ENCODE data around the gene FAM174C. TPM values are rescaled to one million over a fixed set of nuclear protein-coding genes. Genes with fewer than 3 reads are reported as not detected.
"Not testable (repeated sequence)": the region's sequence is repeated elsewhere in the genome, so short reads cannot be mapped to it uniquely, and the experiment has no call there.

FAM174C gene
- total and polyA plus RNA-seq, 2 donors from 2014 or later = 35.3 to 94.7 TPM

- Histone ChIP-seq H3K4me1 (ENCODE audit: control insufficient read depth in 2 of 3, insufficient read depth in 2 of 3, low read depth in 1 of 3, low read length in 3 of 3) (no peaks in the 10 kb centered on the region), H3K27me3 (ENCODE audit: control insufficient read depth, insufficient read depth, low read length) (no peaks in the 10 kb centered on the region), H3K9ac (ENCODE audit: low read length in 3 of 3) (no peak overlapping the region), H3K27ac (ENCODE audit: low read depth in 2 of 2, low read length in 2 of 2) (no peak overlapping the region), H3K36me3 (ENCODE audit: control insufficient read depth in 2 of 3, insufficient read depth in 3 of 3, low read length in 3 of 3) (no peaks in the 10 kb centered on the region), H3K9me3 (ENCODE audit: control insufficient read depth in 2 of 3, insufficient read depth in 1 of 3, low read length in 3 of 3) (no peaks in the 10 kb centered on the region), H3K4me3 (ENCODE audit: low read length in 3 of 3) (no peak overlapping the region)
- DNase-seq = no peak
- TF ChIP-seq CTCF (IDR thresholded peaks at IDR 0.05; ENCODE audit: borderline replicate concordance, extremely low read depth, insufficient read depth) = no peak
- FAIRE-seq = no peak
- intact Hi-C loops (cut with DNase I) = no loop called here
These were observed 25.6 kb downstream of the FAM174C start for GRCh38 chr19:1300744-1301490.

- no peak overlapping the region for H3K9ac ChIP-seq (ENCODE audit: low read length in 3 of 3)
- no peak overlapping the region for H3K4me3 ChIP-seq (ENCODE audit: low read length in 3 of 3)
- DNase-seq (no peak), FAIRE-seq (no peak)
- H3K9me3 ChIP-seq (ENCODE audit: control insufficient read depth in 2 of 3, insufficient read depth in 1 of 3, low read length in 3 of 3) = no peaks in the 10 kb centered on the region
- no peaks in the 10 kb centered on the region for H3K4me1 ChIP-seq (ENCODE audit: control insufficient read depth in 2 of 3, insufficient read depth in 2 of 3, low read depth in 1 of 3, low read length in 3 of 3)
- H3K27ac ChIP-seq (ENCODE audit: low read depth in 2 of 2, low read length in 2 of 2) = no peak overlapping the region
- intact Hi-C loops (cut with DNase I) = no loop called here
- no peaks in the 10 kb centered on the region for H3K36me3 ChIP-seq (ENCODE audit: control insufficient read depth in 2 of 3, insufficient read depth in 3 of 3, low read length in 3 of 3)
- no peaks in the 10 kb centered on the region for H3K27me3 ChIP-seq (ENCODE audit: control insufficient read depth, insufficient read depth, low read length)
- no peak for TF ChIP-seq CTCF (IDR thresholded peaks at IDR 0.05; ENCODE audit: borderline replicate concordance, extremely low read depth, insufficient read depth)
These were observed 27.4 kb downstream of the FAM174C start for GRCh38 chr19:1302533-1303239.

- no peak for TF ChIP-seq CTCF (IDR thresholded peaks at IDR 0.05; ENCODE audit: borderline replicate concordance, extremely low read depth, insufficient read depth)
- no peak overlapping the region for H3K27ac ChIP-seq (ENCODE audit: low read depth in 2 of 2, low read length in 2 of 2)
- no peaks in the 10 kb centered on the region for H3K36me3 ChIP-seq (ENCODE audit: control insufficient read depth in 2 of 3, insufficient read depth in 3 of 3, low read length in 3 of 3)
- no peaks in the 10 kb centered on the region for H3K9me3 ChIP-seq (ENCODE audit: control insufficient read depth in 2 of 3, insufficient read depth in 1 of 3, low read length in 3 of 3)
- no peak for FAIRE-seq
- no peaks in the 10 kb centered on the region for H3K4me1 ChIP-seq (ENCODE audit: control insufficient read depth in 2 of 3, insufficient read depth in 2 of 3, low read depth in 1 of 3, low read length in 3 of 3)
- no peak overlapping the region for H3K4me3 ChIP-seq (ENCODE audit: low read length in 3 of 3)
- no peak overlapping the region for H3K9ac ChIP-seq (ENCODE audit: low read length in 3 of 3)
- peak in 1 of 5 donors; percentile 69 for DNase-seq
- intact Hi-C loops (cut with DNase I) = no loop called here
- no peaks in the 10 kb centered on the region for H3K27me3 ChIP-seq (ENCODE audit: control insufficient read depth, insufficient read depth, low read length)
These were observed 29.0 kb downstream of the FAM174C start for GRCh38 chr19:1304197-1304924.

- H3K9ac ChIP-seq (ENCODE audit: low read length in 3 of 3); H3K27me3 ChIP-seq (ENCODE audit: control insufficient read depth, insufficient read depth, low read length); FAIRE-seq; H3K36me3 ChIP-seq (ENCODE audit: control insufficient read depth in 2 of 3, insufficient read depth in 3 of 3, low read length in 3 of 3); H3K27ac ChIP-seq (ENCODE audit: low read depth in 2 of 2, low read length in 2 of 2); H3K4me3 ChIP-seq (ENCODE audit: low read length in 3 of 3); DNase-seq; intact Hi-C loops (cut with DNase I); H3K9me3 ChIP-seq (ENCODE audit: control insufficient read depth in 2 of 3, insufficient read depth in 1 of 3, low read length in 3 of 3); H3K4me1 ChIP-seq (ENCODE audit: control insufficient read depth in 2 of 3, insufficient read depth in 2 of 3, low read depth in 1 of 3, low read length in 3 of 3): not testable (repeated sequence)
These were observed 30.0 kb downstream of the FAM174C start for GRCh38 chr19:1305354-1305753.

All from kidney (tissue), 14 donors.